Gastroesophageal sphincter (tissue), 3 donors: ENCODE measurements around the gene KCNK15.

ENCODE experiments used
- EP300 ChIP-seq: sonication (generic); formaldehyde crosslinking; IDR thresholded peaks from one replicate; pipeline ENCODE4 v1.6.1; 2017; ENCODE audit warnings: antibody characterized with exemption, mild to moderate bottlenecking
- POLR2A ChIP-seq, 2 donors: fragments of 450-650 bp; IDR thresholded peaks; one replicate each; pipeline ENCODE4 v1.6.1; 2017; ENCODE audit warnings: antibody characterized with exemption in 2 of 2, mild to moderate bottlenecking in 2 of 2, moderate library complexity in 1 of 2
- POLR2AphosphoS5 ChIP-seq: sonication (generic); formaldehyde crosslinking; IDR thresholded peaks from one replicate; pipeline ENCODE4 v1.6.1; 2017; ENCODE audit warnings: antibody characterized with exemption
- TF ChIP-seq, protein P1 (sequence below), 4 experiments: fragments of 200-600 bp in 2 of 4; fragments of 450-650 bp in 2 of 4; sonication (generic) in 1 of 4; IDR thresholded peaks; one replicate each; pipeline ENCODE4 v1.5.1; 2017 to 2019; ENCODE audit warnings: antibody characterized with exemption in 4 of 4, mild to moderate bottlenecking in 2 of 4, moderate library complexity in 2 of 4

DNA sequence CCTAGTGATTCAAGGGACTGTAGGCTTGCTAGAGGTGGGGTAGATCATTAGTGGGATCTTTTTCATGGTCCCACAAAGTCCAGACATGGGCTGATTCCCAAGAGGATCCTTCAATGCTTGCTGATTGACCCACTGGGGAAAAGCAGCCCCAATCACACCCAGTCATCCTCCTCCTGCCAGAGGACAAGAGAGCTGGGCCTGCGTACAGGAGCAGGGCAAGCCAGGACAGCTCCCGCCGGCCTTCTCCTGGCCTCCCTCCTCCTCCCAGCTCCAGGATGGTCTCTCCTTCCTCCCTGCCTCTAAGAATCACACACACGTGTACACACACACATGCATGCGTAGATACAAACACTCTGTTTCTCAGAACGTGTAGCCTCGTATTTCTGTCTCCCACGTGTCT, 27.0 kb downstream of the KCNK15 start:
- TF ChIP-seq POLR2A (IDR thresholded peaks at IDR 0.05) (no peak), EP300 (no peak), POLR2AphosphoS5 (no peak)
- TF ChIP-seq, protein P1, sequence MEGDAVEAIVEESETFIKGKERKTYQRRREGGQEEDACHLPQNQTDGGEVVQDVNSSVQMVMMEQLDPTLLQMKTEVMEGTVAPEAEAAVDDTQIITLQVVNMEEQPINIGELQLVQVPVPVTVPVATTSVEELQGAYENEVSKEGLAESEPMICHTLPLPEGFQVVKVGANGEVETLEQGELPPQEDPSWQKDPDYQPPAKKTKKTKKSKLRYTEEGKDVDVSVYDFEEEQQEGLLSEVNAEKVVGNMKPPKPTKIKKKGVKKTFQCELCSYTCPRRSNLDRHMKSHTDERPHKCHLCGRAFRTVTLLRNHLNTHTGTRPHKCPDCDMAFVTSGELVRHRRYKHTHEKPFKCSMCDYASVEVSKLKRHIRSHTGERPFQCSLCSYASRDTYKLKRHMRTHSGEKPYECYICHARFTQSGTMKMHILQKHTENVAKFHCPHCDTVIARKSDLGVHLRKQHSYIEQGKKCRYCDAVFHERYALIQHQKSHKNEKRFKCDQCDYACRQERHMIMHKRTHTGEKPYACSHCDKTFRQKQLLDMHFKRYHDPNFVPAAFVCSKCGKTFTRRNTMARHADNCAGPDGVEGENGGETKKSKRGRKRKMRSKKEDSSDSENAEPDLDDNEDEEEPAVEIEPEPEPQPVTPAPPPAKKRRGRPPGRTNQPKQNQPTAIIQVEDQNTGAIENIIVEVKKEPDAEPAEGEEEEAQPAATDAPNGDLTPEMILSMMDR (IDR thresholded peaks at IDR 0.05) = no peak
